ENCODE results near the gene ENOPH1.
"Not testable (repeated sequence)": the region's sequence is repeated elsewhere in the genome, so short reads cannot be mapped to it uniquely, and the experiment has no call there.

Gene ENOPH1

DNA sequence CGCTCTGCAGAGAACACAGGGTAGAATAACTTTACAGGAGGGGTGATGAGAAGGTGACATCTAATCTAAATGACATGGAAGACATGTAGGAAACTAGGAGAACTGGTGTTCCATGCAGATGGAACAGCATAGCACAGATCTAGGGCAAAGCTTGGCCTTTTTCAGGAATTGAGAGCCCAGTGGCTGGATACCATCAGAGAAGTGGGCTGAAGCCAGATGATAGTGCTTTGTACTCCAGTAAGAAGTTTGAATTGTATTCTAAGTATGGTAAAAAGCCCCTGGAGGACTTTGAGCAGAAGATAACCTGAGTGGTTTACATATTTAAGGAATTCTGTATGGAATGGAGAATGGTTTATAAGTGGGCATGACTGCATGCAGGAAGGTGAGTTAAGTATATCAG lies 32.8 kb downstream of the ENOPH1 start:
- no peak for DNase-seq

DNA sequence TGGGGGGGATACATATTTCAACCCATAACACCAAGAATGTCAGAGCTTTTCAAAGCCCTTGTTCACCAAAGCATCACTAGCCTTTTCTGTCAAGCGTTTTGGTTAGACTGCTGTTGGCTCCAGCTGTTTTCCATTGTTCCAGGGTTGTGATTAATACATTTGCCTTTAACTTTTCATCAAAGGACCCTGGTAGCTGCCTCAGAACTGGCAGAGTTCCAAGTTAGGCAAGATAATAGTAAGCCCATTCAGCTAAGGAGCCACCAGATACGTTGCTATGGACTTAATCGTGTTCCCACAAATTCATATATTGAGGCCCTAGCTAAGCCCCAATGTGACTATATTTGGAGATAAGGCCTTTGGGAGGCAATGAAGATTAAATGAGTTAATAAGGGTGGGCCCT lies 37.1 kb downstream of the ENOPH1 start:
- no peak for DNase-seq

DNA sequence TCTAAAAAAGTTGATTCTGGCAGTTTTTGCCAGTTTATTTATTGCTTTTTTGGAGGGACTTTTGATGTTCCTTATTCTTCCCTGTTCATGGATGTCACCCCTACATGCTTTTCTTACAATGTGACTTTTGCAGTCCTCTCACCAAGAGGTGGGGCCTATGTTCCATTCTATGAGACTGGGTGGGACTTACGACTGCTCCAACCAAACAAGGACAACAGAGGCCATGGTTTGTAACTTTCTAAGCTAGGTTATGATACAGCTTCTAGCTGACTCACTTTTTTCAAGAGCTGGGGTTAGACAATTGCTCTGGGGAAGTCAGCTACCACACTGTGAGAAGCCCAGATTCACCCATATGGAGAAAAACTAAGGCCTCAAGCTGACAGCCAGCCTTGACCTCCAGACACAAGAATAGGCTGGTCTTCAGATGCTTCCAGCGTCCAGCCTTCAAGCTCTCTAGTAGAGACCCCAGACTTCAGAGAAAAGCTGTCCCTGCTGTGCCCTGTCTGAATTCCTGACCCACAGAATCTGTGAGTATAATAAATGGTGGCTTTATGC lies 39.5 kb downstream of the ENOPH1 start:
- no peak for DNase-seq

DNA sequence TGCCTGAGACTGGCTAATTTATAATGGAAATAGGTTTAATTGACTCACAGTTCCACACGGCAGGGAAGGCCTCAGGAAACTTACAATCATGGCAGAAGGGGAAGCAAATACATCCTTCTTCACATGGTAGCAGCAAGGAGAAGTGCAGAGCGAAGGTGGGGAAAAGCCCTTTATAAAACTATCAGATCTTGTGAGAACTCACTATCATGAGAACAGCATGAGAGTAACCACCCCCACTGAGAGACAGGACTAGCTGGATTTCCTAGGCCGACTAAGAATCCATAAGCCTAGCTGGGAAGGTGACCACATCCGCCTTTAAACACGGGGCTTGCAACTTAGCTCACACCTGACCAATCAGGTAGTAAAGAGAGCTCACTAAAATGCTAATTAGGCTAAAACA lies 42.7 kb downstream of the ENOPH1 start:
- not testable (repeated sequence) for DNase-seq

DNA sequence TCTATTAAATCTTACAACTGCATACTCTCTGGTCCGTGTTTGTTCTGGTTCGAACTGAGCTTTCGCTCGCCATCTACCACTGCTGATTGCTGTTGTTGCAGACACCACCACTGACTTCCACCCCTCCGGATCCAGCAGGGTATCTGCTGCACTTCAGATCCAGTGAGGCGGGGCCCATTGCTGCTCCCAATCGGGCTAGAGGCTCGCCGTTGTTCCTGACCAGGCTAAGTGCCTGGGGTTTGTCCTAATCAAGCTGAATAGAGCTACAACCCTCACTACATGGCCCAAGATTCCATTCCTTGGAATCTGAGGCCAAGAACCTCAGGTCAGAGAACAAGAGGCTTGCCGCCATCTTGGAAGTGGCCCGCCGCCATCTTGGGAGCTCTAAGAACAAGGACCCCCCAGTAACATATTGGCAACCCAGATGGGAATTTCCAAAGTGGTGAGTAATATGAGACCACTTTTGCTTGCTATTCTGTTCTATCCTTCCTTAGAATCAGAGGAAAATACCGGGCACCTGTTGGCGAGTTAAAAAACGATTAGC lies 43.3 kb downstream of the ENOPH1 start:
- no peak for DNase-seq

DNA sequence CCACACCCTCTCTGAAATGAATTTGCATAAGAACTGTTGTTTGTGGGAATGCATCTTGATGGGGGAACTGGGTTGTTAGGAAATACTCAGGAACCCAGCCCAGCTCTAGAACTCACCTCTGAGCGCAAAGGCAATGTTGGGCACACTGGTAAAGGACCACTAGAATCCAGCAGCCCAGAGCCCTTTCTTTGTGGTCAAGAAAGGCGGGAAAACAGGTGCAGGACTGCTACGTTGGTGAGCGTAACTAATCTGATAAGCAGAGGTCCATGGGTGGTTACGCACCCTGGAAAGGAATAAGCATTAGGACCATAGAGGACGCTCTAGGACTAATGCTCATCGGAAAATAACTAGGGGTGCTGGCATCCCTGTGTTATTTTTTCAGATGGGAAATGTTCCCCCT lies 45.5 kb downstream of the ENOPH1 start:
- DNase-seq: not testable (repeated sequence)

DNA sequence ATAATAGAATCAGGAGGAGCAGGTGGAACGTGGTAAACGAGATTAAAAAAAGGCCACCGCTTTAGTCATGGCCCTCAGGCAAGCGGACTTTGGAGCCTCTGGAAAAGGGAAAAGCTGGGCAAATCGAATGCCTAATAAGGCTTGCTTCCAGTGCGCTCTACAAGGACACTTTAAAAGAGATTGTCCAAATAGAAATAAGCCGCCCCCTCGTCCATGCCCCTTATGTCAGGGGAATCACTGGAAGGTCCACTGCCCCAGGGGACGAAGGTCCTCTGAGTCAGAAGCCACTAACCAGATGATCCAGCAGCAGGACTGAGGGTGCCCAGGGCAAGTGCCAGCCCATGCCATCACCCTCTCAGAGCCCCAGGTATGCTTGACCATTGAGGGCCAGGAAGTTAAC lies 47.1 kb downstream of the ENOPH1 start:
- DNase-seq: not testable (repeated sequence)

DNA sequence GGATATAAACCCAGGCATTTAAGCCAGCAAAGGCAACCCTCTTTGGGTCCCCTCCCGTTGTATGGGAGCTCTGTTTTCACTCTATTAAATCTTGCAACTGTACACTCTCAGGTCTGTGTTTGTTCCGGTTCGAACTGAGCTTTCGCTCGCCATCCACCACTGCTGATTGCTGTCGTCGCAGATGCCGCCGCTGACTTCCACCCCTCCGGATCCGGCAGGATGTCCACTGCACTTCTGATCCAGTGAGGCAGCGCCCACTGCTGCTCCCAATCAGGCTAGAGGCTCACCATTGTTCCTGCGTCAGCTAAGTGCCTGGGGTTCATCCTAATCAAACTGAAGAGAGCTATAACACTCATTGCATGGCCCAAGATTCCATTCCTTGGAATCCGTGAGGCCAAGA lies 49.2 kb downstream of the ENOPH1 start:
- no peak for DNase-seq

DNA sequence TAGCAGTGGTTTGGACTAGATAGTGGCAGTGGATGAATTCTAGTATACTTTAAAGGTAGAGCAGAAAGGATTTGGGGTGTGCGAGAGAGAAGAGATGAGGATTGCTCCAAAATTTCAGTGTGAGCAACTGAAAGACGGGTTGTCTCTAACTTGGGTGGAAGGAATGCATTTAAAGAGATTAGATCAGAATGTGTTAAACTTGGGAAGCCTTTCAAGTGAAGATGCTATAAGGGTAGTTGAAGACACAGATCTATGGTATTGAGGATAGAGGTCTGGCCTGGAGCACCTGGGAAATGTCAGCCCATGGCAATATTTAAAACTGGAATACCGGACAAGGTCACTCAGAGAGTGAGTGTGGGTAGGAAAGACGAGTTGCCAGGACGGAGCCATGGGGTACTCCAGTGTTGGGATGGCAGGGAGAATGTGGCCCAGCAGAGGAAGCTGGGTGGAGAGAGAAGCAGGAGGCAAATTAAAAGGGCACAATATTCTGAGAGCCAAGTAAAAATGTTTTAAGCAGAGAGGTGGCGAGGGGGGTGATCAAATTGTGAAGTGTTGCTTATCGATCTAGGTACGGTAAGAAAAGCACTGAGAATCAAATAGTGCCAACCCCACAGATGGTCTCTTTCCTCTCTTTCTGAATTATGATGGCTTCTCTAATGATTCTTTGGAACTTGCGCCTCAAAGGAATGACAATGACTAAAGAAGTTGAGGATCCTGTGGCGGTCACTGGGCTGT lies 50.5 kb downstream of the ENOPH1 start:
- no peak for DNase-seq

DNA sequence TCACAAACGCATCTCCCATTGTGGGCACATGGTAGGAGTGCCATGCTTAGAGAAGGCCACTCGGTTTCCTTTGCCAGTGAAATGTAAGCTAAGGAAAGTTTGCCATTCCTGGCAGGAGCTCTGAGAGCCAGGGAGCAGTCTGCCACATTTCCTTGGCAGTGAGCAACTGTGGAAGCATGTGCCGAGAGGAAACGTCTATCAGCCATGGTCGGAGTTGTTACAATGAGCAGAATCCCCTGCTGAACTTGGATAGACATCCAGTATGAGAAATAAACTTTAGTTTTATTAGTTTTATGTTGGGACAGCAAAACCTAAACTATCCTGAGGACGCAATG lies 51.1 kb downstream of the ENOPH1 start:
- DNase-seq: no peak

DNA sequence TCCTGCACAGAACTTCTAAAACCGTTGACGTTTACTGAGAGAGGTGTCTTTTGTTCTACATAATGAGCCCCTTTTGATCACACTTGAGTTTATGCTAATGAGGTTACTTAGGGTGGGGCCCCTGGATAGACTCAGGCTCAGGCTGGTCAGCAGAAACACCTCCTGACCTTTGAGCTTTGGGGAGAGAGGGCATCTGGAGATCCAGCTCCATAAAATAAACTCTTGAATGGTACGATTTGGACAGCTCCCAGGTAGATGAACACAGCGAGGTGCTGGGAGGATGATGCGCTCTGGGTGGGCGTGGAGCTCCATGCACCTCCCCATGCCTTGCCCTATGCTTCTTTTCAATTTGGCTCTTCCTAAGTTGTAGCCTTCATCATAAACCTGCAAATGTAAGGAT lies 52.0 kb downstream of the ENOPH1 start:
- DNase-seq: no peak

DNA sequence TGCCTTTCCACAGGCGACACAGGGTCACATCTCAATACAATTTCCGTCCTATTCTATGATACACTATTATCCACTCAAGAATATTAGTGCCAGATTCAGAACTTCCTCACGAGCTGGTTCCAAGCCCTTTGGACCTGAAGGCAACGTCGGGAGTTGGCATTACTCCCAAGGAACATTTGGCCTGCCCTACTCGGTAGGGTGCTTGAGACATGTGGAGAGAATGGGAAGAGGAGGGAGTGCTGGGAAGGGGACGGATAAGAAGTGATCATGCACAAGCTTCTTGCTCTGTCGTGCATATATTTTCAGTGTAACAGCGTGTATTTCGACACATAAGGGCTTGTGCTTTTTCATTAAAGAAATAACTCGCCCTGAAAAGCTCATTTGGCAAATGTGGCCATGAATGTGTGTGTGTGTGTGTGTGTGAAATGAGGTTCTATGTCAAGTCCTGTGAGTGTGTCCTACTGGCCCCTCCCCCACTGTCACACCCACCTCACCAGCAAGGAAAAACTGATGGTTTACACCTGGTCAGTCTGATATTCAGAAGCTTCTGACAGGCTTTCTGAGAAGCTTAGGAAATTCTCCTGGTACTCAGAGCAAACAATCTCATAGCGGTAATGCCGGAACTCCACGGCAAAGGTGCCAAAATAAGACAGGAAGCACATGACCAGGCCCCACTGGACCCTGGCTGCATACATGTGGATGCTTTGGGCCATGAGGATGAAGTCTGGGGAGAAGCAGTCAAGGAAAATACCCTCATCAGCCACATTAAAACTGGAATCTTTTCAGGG lies 54.8 kb downstream of the ENOPH1 start:
- no peak for DNase-seq

DNA sequence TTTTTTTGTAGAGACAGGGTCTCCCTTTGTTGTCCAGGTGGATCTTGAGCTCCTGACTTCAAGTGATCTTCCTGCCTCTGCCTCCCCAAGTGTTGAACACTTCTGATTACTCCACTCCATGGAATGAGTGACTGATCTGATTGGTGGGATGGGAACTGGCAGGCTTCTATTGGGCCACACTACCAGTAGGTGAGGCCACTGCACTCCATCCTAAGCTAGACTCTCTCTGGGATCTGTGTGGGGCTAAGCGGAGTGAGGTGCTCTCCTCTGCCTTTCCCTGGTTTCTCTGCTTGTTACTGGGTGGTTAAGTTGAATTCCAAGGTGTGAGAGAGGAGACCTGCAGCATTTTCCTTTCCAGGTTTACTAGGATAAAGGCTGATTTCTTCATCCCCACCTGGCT lies 58.7 kb downstream of the ENOPH1 start:
- no peak for DNase-seq

DNA sequence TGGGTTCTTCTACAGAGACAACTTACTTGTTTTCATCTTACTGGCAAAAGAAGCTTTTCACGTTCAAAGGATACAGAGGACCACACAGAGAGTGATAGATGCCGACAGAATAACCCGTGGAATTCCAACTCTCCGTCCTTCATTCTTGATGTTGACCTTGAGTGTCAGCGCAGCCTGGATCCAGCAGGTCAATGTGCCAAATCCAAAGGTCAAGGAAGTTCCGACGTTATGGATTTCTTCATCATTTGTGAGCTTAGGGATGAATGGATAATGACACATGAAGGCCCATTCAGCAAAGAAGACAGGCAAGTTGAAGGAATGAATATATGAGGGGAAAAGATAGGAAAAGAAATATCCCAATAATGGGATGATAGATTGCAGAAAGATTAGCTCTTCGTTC lies 59.6 kb downstream of the ENOPH1 start:
- no peak for DNase-seq

DNA sequence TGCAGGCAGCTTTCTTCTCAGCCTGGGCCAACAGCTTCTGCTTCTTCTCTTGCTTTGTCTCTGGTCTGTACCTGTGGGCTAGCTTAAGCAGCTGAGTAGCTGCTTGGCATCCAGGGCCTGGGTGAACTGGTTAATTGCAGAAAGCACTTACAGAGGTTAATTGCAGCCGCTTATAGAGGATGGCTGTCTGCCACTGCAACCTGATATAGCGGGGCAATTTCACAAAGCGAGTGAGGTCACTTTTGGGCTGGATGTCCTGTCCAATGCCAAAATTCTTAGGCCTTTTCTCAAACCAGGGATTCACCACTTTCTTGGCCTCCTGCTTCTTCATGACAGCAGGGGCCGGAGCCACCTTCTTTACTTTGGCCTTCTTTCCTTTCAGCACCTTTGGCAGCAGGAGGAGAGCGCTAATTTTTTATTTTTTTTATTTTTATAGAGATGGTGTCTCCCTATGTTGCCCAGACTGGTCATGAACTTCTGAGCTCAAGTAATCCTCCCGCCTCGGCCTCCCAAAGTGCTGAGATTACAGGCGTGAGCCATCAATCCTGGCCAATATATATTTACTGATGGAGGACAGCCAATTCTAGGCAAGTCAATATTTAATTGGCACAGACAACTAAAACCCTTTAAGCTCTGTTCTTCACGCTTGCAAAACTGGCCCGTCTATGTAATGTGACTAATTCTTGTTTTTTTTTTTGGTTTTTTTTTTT lies 61.0 kb downstream of the ENOPH1 start:
- DNase-seq: no peak

DNA sequence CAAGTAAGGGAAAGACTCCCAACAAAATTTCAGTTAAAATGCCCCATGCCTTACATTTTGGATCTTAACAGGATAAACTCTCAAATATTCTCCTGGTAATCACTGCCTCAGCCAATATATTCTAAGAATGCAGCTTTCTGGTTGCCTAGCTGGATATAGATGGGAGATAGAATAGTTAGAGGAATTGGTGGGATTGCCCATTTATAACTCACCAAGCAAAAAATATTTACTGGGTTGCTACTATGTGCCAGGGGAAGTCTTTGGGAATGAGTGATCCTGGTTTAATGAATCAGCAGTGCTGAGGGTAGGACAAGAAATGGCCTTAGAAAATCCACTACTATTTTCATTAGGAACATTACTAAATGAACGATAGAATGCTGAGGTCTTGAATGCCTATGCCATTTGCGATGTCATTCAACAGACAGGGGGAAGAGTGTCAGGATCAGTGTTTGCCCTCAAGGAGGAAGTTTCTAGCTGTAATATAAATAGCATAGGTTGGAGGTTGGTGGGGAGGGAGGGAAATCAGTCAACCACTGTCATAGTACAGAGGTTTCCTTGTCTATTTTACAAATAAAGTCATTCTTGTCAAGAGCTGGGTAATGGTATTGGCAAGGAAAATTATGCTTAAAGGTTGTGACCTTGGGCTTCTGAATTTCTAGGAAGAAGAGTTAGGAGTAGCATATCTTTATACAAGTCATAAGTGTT lies 63.5 kb downstream of the ENOPH1 start:
- DNase-seq: no peak

DNA sequence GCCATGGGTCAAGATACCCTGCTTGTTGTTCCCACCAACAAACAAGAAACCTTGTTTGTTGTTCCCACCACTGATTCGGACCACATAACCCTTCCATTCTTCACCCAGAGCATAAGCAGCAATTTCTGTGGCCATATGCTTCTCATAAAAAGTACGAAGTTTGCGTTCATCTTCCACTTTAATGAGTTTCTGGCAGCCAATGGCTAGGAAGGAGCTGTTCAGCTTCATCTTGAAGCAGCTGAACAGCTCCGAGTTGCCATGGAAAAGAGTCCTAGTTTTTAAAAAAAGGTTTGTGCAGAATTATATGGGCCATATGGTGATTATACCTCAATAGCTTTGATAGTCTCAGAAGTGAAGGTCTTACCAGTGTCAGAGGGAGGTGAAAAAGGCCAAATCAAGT lies 65.3 kb downstream of the ENOPH1 start:
- DNase-seq: no peak

DNA sequence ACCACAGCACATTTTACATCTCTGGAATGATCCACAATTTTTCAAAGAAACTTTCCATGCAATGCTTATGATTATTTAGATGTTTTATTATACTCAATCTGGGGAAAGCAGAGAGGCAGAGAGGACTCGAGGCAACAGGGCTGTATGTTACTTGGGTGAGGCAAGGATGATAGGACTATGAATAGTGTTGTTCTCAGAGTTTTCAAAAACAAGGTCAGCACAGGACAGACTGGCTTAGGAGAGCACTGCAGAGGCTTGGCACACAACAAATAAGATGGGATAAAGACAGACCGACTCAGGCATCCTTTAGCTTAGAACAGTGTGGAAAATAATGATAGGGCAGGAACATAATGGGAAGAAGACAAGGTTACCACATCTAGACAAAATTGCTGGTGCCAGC lies 66.0 kb downstream of the ENOPH1 start:
- DNase-seq: no peak

DNA sequence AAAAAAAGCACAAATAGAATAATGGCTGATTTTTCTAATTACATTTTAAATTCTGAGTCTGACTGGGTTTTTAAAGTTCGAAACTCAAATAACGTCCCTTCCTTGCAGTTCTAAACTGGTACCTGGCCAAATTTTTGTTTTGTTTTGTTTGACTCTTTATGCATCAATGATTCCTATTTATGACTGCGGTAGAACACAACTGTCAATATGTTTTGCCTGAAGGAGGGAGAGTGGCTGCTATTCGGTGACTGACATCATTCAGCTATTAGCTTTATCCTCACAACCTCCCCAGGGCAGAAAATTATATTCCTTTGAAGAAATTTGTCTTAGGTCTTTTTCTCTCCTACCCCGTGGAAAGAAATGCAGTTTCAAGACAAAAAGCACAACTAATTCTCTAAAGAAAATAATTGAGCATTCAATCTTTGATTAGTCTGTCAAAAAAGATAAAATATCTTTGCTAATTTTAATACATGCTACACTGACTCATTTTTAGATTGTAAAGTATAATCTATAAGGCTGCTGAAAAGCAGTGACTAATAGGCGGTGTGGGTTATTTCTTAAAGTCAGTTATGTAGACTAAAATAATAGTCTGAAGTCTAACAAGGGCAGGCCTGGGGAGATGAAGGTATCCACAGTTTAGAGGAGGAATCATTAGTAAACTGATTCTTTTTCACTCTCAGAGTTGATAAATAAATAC lies 69.5 kb downstream of the ENOPH1 start:
- DNase-seq: no peak

DNA sequence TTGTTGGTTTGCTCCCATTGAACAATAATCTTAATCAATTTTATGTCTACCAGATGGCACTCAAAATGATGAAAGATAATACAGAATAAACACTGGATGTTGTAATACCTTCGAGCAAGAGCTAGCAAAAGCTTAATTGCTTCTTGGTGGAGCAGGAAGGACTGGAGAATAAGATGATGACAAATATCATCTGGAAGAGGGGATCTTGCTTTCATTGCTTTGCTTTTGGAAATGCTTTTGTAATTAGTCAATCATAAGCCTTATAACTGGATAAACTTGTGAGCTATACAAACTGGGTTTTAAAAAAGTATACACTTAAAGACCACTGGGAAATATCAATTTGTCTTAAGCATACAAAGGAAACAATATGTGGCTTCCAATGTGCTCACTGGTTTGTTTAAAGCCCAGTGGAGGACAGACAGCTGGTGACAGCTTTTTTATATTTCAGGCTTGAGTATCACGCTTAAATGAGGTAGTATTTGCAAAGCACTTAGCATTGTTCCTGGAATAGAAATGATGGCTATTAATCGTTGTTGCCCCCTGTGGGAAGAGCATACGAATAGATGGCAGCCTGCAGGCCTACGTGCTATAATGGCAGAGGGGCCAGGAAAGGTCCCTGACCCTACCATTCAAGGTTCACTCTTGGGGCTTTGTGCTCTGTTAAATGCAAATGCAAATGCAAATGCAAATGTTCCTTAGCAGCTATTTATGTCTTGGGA lies 70.2 kb downstream of the ENOPH1 start:
- no peak for DNase-seq

DNA sequence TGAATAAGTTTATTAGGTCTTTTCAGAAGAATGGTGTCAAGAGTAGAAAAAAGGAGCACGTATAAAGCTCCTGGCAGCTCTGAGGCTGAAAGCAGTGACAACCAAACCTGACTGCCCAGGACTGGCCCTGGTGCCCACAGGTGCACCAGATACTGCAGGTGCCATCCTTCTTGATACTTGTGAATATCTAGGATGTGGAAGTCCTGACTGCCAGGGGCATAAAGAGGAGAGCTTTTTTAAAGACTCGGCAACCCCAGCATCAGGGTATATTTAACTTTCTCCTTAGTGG lies 70.7 kb downstream of the ENOPH1 start:
- DNase-seq: no peak
